HEK293T (cell line): ENCODE measurements around the gene BPIFB6.

ENCODE experiments used
- CTCF ChIA-PET: fragments of 350-600 bp; formaldehyde crosslinking; extraction: SDS; loops from one replicate; lab custom pipeline; 2021; ENCODE audit warnings: antibody characterized with exemption, inconsistent platforms; lab: Yijun Ruan, JAX
- POLR2A ChIA-PET: fragments of 350-600 bp; formaldehyde crosslinking; extraction: SDS; loops from one replicate; lab custom pipeline; 2020; ENCODE audit warnings: antibody characterized with exemption, inconsistent platforms; lab: Yijun Ruan, JAX
- DNase-seq: peaks from one replicate; pipeline ENCODE4 v3.0.0; 2012; ENCODE audit warnings: mixed read lengths; ENCODE audit errors: extremely low spot score
- ARNT ChIP-seq: fragments of 450-650 bp; IDR thresholded peaks from 2 replicates; pipeline ENCODE4 v1.6.1; 2017; ENCODE audit warnings: mild to moderate bottlenecking
- BHLHE40 ChIP-seq: fragments of 450-650 bp; IDR thresholded peaks from 2 replicates; pipeline ENCODE4 v1.6.1; 2016; ENCODE audit warnings: mild to moderate bottlenecking, moderate library complexity, borderline replicate concordance
- CTBP1 ChIP-seq: fragments of 450-650 bp; IDR thresholded peaks from 2 replicates; pipeline ENCODE4 v1.6.1; 2016; ENCODE audit warnings: borderline replicate concordance
- ELF4 ChIP-seq: fragments of 450-650 bp; IDR thresholded peaks from 2 replicates; pipeline ENCODE4 v1.6.1; 2017; ENCODE audit warnings: antibody characterized with exemption
- FOXA1 ChIP-seq: fragments of 450-650 bp; IDR thresholded peaks from 2 replicates; pipeline ENCODE4 v1.6.1; 2016; ENCODE audit warnings: mild to moderate bottlenecking
- FOXK2 ChIP-seq: fragments of 450-650 bp; IDR thresholded peaks from 2 replicates; pipeline ENCODE4 v1.6.1; 2016; ENCODE audit warnings: mild to moderate bottlenecking
- FOXM1 ChIP-seq: fragments of 450-650 bp; IDR thresholded peaks from 2 replicates; pipeline ENCODE4 v1.6.1; 2017; ENCODE audit warnings: mild to moderate bottlenecking, borderline replicate concordance
- HDGF ChIP-seq: fragments of 450-650 bp; IDR thresholded peaks from 2 replicates; pipeline ENCODE4 v1.6.1; 2017; ENCODE audit warnings: antibody characterized with exemption, borderline replicate concordance
- L3MBTL2 ChIP-seq: fragments of 450-650 bp; conservative IDR thresholded peaks from 2 replicates; pipeline ENCODE4 v1.6.1; 2016; ENCODE audit warnings: mild to moderate bottlenecking
- LEF1 ChIP-seq: fragments of 450-650 bp; IDR thresholded peaks from 2 replicates; pipeline ENCODE4 v1.6.1; 2017; ENCODE audit warnings: mild to moderate bottlenecking, borderline replicate concordance
- NFRKB ChIP-seq: fragments of 450-650 bp; IDR thresholded peaks from 2 replicates; pipeline ENCODE4 v1.6.1; 2016; ENCODE audit warnings: mild to moderate bottlenecking, moderate library complexity
- PKNOX1 ChIP-seq: fragments of 450-650 bp; IDR thresholded peaks from 2 replicates; pipeline ENCODE4 v1.6.1; 2016
- SP1 ChIP-seq: fragments of 450-650 bp; IDR thresholded peaks from 2 replicates; pipeline ENCODE4 v1.6.1; 2017
- SUZ12 ChIP-seq: fragments of 450-650 bp; IDR thresholded peaks from 2 replicates; pipeline ENCODE4 v1.6.1; 2016; ENCODE audit warnings: mild to moderate bottlenecking
- TARDBP ChIP-seq: fragments of 450-650 bp; IDR thresholded peaks from 2 replicates; pipeline ENCODE4 v1.6.1; 2016
- ZNF384 ChIP-seq: fragments of 450-650 bp; IDR thresholded peaks from 2 replicates; pipeline ENCODE4 v1.6.1; 2016

BPIFB6 gene

GRCh38 chr20:33030569-33030968 is 879 bp upstream of the BPIFB6 start:
- DNase-seq = no peak
- POLR2A ChIA-PET = no interaction called here
- CTCF ChIA-PET = interaction anchor here (0.6 kb wide), 1 partner anchor 11 kb away, joined by 5 read pairs; no protein-coding TSS in a partner anchor
- no peak for TF ChIP-seq FOXM1
- no peak for TF ChIP-seq FOXA1
- TF ChIP-seq HDGF = no peak
- TF ChIP-seq CTBP1 = no peak
- no peak for TF ChIP-seq LEF1
- TF ChIP-seq ZNF384 = no peak
- no peak for TF ChIP-seq TARDBP
- no peak for TF ChIP-seq ARNT
- no peak for TF ChIP-seq NFRKB
- no peak for TF ChIP-seq SUZ12
- TF ChIP-seq PKNOX1 = no peak
- TF ChIP-seq SP1 = no peak
- no peak for TF ChIP-seq ELF4
- TF ChIP-seq L3MBTL2 = no peak
- TF ChIP-seq FOXK2 = no peak
- TF ChIP-seq BHLHE40 = no peak

GRCh38 chr20:33032555-33032954 is 1.1 kb downstream of the BPIFB6 start:
- ChIA-PET POLR2A (no interaction called here), CTCF (no interaction called here)
- TF ChIP-seq SUZ12 (no peak), L3MBTL2 (no peak), BHLHE40 (no peak), ARNT (no peak), ELF4 (no peak), FOXK2 (no peak), PKNOX1 (no peak), CTBP1 (no peak), TARDBP (no peak), ZNF384 (no peak), LEF1 (no peak), FOXM1 (no peak), HDGF (no peak), NFRKB (no peak), FOXA1 (no peak), SP1 (no peak)
- no peak for DNase-seq

GRCh38 chr20:33033381-33033780 is 1.9 kb downstream of the BPIFB6 start:
- ChIA-PET POLR2A (no interaction called here), CTCF (no interaction called here)
- no peak for DNase-seq
- no peak for TF ChIP-seq BHLHE40
- no peak for TF ChIP-seq PKNOX1
- no peak for TF ChIP-seq ZNF384

- DNase-seq = no peak
- no peak for TF ChIP-seq FOXK2
- no peak for TF ChIP-seq FOXA1
- no peak for TF ChIP-seq NFRKB
- TF ChIP-seq SP1 = no peak
- TF ChIP-seq SUZ12 = no peak
- TF ChIP-seq HDGF = no peak
- no peak for TF ChIP-seq ZNF384
- TF ChIP-seq FOXM1 = no peak
- TF ChIP-seq ELF4 = no peak
- no peak for TF ChIP-seq PKNOX1
- no peak for TF ChIP-seq CTBP1
- no peak for TF ChIP-seq LEF1
- no peak for TF ChIP-seq TARDBP
- no peak for TF ChIP-seq BHLHE40
- TF ChIP-seq ARNT = no peak
- TF ChIP-seq L3MBTL2 = no peak
- CTCF ChIA-PET = no interaction called here
- POLR2A ChIA-PET = no interaction called here
These were observed 2.7 kb downstream of the BPIFB6 start for GRCh38 chr20:33034115-33034514.

- DNase-seq = no peak
- ChIA-PET POLR2A (no interaction called here), CTCF (no interaction called here)
- TF ChIP-seq FOXA1 (no peak), L3MBTL2 (no peak), FOXM1 (no peak), TARDBP (no peak), FOXK2 (no peak), BHLHE40 (no peak), LEF1 (no peak), ARNT (no peak), ELF4 (no peak), ZNF384 (no peak)
These were observed 3.5 kb downstream of the BPIFB6 start for GRCh38 chr20:33034901-33035492.

- DNase-seq = no peak
- POLR2A ChIA-PET = no interaction called here
- CTCF ChIA-PET = no interaction called here
- no peak for TF ChIP-seq ZNF384
- TF ChIP-seq CTBP1 = no peak
- TF ChIP-seq FOXK2 = no peak
- TF ChIP-seq BHLHE40 = no peak
- TF ChIP-seq PKNOX1 = no peak
These were observed 6.0 kb downstream of the BPIFB6 start for GRCh38 chr20:33037456-33037855.
